Stromal cell of bone marrow (primary cell): ENCODE results near the gene PTPA.
"Not testable (repeated sequence)": the region's sequence is repeated elsewhere in the genome, so short reads cannot be mapped to it uniquely, and the experiment has no call there.

Experiments
- DNase-seq: peaks from one replicate; pipeline ENCODE4 v3.0.0-alpha.2; 2012; ENCODE audit warnings: low read depth

Gene PTPA

DNA sequence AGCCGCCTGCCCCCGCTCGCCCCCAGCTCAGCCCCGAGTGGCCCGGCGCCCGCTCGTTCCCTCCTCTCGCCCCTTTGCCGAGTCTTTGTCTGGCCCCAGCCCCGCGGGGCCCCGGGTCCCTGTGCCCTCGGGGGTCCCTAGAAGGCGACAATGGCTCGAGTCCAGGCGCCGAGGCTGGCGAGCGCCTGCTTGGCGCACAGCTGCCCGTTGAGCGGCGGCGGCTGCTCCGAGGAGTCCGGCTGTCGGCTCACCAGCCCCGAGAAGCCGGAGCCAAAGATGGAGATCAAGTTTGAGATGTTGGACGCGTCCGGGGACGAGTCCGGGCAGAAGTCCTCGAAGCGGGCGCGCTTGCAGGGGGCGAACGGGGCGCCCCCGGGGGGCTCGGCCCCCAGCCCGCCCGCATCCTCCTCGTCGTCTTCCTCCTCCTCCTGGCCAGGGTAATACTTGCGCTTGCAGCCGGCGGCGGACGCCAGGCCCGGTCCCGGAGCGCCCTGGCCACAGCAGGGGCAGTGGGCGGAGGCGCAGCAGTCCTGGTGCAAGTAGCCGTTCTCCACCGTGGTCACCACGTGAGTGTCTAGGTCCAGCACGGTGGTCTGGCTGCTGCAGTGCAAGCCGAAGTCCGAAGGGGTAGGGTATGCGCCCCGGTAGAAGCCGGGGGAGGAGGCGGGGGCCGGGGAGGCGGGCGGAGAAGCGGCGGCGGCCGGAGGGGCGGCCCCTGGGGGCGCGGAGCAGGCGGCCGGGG lies 65.7 kb downstream of the PTPA start:
- DNase-seq, result no peak

DNA sequence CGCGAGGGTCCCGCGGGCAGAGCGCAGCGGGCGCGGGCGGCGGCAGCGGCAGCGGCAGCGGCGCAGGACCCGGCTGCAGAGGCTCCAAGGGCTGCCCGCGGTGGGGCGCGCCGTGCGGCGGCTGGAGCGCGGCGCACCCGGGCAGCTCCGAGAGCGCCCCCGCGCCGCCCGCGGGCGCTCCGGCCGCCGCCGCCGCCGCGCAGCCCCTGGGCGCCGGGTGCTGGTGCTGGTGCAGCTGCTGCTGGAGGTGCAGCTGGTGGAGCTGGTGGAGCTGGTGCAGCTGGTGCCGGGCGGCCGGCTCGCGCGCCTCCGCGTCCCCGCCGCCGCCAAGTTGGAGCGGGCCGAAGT lies 66.2 kb downstream of the PTPA start:
- no peak for DNase-seq

DNA sequence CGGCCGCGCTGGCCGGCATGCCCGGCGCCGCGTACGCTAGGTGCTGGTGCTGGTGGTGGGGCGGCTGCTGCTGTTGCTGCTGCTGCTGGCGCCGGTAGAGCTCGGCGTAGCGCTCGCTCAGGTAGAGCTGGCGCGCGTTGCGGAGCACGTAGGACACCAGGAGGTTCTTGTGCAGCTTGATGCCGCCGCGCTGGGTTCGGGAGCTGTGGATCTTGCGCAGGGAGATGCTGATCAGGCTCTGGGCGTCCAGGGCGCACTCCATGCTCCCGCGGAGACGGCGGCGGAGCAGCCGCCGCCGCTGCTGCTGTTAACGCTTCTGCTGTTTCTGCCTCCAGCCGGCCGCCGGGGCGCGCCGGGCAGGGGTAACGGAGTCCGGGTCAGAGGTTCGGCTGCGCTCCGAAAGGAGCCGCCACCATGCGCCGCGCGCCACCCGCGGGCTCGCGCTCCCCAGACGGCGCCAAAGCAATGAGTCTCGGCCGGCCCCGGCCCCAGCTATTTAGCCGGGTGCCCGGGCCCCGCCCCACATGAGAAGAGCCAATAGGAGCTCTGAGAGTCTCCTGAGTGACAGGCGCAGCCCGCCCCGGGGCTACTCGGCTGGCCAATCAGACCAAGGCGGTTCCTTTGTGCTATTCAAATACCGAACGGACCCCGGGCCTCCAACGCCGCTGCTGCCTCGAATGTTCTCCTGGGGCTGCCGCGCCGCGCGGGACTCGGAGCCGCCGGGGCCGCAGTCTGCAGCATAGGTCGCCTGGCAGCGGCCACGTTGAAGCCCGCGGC lies 66.8 kb downstream of the PTPA start, which contains the start of gene IER5L:
Gene IER5L, minus strand, starts transcription at position 471 of the 777 bp plus-strand sequence. Its CDS starts 209 bp downstream, at position 262.
- peak; percentile 89 for DNase-seq

DNA sequence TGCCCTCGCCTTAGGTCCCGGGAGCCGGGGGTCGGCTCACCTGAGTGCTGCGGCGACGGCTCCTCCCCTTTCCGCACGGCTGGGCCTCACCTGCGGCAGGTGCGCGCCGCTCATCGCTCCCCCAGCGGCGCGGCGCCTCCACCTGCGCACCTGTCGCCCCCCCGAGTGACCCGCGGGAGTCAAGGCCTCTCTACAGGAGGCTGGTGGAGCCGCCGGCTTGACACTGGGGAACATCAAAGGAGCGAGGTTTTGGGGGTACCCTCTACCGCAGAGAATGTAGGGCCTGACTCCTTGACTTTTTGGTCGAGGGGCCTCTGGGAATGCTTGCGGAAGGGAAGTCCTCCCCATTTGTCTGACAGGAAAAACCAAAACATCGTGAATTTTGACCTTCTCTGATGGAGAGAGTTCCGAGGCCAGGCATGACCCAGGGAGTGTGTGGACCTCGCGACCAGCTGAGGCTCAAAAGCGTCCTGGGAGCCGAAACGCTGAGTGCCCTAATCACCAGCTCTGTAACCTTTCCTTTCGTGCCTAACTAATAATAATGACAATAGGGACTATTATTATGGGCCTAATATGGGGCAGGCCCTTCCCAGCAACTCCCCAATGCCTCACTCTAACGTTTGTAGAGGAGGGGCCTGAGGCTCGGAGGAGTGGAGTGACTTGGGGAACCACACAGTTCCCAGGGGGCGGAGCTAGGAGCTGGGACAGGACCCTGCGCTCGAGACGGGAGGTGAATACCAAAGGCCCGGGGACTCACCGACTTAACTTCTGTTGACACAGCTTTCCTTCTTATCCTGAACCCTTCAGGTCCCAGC lies 67.6 kb downstream of the PTPA start:
- no peak for DNase-seq

DNA sequence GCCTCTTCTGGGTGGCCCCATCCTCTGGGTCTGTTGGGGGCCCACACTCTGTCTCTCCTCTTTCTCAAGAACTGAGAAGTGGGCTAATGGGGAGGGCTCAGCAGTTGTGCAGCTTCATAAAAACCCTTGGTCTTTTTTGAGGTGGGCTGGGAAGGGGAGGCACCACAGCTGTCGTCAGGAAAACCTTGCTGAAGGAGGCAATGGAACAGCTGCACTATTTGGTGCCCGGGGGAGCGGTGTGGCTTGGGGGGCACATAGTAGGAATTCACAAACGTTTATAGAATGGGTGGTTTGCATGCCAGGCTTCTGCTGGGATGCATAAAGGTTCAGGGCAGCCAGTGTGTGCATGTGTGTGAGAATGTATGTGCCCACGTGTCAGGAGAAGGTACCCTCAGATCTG lies 70.0 kb downstream of the PTPA start:
- no peak for DNase-seq

DNA sequence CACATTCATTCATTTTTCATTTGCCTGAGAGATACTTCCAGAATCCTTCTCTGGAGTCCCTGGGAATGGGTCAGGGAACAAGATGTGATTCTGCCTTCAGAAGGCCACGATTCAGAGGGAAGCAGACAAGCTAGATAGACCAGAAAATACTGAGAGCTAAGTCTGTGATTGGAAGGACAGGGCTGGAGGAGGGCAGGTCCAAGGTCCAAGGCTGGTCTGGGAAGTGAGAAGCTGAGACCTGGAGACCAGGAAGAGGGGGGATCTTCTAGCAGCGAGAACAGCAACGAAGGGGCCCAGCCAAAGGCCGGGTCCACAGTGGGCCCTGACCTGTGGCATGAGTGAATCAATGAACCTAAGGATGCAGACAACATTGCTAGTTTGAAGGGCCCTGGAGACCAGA lies 70.9 kb downstream of the PTPA start:
- DNase-seq, result no peak

DNA sequence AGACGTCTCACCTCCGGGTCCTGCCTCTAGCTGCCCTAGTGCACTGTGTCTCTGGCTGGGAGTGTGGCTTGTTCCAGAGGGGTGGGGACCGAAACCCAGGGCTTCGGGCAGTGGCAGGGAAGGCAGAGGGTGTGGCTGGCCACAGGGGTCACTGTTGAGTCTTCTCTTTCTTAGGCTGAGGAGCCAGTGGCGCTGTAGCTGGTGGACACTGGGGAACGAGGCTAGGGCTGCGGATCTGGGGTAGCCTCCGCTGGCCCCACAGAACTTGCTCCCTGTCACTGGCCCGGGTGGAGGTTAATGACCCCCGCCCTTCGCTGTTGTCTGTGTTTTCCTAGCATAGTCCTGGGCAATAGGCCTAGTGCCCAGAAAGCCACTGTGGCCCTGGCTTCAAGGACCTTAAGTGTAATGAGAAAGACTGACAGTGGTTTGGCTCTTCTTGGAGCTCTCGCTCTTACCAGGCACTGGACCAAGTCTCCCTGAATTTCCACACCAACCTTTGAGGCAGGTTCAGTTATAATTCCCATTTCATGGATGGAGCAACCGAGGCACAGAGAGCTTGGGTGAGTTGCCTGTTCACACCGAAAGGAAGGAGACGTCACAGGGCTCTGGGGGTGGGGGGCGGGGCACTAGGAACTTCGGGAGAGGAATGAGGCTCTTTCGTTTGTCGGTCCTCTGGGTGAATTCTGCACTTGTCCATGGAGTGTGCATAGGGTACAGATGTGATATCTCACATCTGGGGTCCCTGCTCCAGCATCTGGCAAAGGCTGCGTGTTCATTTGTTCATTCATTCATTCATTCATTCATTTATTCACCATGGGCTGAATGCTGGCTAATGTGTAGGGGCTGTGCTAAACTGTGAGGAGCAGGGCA lies 71.6 kb downstream of the PTPA start:
- no peak for DNase-seq

DNA sequence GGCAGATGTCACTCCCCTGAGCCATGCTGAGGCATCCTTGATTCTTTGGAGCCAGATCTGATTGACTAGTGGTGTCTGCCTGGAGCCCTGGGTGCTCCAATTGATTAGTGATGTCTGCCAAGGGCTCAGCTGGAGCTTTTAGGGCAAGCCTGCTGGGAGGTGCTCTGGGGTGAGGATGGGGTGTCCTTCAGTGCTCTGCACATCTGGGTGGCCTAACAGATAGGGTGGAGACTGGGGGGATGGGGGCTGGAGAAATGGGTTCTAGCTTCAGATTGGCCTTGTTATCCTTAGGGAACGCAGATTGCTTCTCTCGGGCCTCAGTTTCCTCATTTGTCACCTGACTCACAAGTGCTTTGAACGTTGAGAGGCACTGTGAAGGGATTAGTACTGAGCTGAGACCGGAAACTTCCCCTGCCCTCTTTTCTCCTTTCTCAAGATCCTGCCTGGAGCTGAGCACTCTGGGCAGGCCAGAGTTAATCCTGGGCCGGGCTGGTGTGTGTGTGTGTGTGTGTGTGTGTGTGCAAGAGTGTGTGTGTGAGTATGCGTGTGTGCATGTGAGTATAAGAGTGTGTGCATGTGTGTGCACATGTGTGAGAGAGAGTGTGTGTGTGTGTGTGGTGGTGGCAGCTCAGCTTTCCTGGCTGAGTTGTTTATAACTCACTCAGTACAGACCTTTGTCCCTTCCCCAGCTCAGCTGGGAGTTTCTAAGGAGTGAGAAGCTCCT lies 72.4 kb downstream of the PTPA start:
- DNase-seq, result no peak

DNA sequence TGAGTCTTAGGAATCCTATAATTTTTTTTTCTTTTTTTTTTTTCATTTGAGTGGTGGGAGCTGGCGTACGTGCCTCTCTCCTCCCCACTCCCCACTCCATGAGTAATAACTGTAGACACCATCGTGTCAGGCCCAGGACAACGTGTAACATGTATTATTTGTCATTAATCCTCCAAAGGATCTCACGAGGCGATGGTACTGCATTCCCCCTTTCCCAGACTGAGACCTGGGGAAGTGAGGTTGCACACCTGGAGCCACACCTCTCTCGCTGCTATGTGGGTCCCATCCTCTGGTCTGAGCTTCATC lies 73.0 kb downstream of the PTPA start:
- DNase-seq, result no peak

DNA sequence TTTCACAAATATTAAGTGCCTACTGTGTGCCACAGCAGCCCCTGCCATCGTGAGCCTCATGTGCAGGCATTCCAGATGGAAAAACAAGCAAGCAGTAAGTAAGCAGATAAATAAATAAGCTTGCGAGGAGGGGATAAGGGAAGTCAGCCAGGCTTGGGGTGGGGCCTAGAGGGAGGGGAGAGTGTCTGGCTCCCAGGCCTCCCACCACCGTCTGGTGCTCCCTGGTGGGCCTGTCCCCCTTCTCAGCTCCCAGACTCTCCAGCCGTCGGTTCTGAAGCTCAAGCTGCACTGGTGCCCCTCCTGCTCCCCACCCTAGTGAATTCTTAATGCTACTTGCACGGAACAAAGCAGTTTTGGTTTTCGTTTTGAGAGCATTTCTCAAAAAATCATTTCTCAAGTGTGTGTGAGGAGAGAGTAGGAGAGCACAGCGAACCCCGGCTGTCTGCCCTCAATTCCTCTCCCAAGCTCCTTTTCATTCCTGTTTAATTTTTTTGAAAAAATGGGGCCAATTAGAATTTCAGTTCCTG lies 73.4 kb downstream of the PTPA start:
- DNase-seq, result no peak

DNA sequence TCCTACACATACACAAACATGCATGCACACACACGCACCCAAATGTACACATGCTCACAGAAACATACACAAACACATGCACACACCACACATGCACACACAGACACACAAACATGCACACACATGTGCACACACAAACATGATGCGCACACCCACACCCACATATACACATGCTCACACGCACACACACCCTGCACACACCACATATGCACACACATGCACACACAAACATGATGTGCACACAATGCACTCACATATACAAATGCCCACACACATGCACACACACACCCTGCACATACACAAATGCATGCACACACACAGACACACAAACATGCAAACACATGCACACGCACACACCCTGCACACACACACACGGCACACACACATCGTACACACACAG lies 74.2 kb downstream of the PTPA start:
- DNase-seq, result no peak

DNA sequence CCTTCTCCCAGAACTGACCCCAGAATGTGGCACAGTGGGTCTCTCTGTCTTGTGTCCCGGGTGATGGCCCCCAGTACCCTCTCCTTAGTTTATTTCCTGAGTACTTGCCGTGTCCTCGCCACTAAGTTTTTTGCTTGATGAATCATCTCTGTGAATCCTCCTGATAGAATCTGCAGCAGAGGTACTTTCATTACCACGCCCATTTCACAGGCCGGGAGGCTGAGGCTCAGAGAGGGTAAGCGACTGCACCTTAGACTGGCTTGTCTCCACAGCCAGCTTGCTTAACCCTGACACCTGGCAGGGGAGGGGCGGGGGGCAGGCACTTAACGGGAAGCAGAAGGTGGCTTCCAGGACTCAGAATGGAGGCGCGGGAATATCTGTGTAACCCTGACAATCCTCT lies 74.8 kb downstream of the PTPA start:
- DNase-seq, result no peak

DNA sequence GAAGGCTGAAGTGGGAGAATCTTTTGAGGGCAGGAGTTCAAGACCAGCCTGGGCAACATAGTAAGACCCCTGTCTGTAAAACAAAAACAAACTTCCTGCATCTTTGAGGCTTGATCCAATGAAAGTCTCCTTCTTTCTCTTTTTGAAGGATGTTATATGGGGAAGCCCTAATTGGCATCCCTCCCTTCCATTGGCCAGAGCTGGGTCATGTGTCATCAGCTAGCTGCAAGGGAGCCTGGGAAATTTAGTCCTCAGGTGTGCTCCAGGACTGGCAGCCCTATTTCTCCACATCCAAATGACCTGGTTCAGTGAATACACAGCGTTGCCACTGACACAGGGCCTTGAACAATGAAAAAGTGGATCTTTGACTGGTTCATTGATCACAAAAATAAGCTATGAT lies 75.8 kb downstream of the PTPA start:
- no peak for DNase-seq

DNA sequence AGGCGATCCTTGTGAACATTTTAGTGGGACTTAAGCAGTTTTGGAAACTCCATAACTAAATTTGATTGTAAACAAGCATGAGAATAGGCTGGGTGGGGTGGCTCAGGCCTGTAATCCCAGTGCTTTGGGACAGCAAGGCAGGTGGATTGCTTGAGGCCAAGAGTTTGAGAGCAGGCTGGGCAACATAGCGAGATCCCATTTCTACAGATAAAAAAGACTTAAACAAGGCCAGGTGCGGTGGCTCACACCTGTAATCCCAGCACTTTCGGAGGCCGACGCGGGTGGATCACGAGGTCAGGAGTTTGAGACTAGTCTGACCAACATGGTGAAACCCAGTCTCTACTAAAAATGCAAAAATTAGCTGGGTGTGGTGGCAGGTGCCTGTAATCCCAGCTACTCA lies 78.8 kb downstream of the PTPA start:
- not testable (repeated sequence) for DNase-seq

DNA sequence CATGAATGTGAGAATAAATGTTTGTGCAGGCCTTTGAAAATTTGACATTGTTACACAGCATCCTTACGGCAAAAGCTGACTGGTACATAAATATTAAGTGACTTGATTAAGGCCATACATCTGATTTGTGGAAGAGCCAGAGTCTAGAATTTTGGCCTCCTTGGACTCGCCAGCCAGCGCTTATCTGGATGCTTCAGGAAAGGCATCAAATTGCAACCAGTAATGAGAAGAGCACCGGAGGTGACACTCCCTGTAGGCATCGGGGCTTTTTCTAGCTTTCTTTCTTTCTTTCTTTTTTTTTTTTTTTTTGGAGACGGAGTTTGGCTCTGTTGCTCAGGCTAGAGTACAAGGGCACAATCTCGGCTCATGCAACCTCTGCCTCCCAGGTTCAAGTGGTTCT lies 80.0 kb downstream of the PTPA start:
- no peak for DNase-seq

DNA sequence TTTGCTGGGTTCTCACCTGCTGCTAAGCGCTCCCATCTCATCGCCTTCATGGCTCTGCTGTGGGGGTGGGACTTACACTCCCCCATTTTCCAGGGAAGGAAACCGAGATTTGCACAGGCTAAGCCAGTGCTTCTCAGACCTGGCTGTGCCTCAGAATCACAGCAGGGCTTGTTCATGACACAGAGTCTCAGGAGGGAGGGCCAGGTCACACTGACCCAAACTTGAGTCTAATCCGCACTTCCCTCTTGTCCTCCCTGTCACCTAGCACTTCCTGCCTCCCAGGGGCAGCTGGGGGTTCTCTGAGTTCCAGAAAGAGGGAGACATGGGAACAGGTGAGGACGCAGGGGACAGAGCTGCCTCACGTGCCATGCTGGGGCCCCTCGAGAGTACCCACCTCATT lies 82.4 kb downstream of the PTPA start:
- no peak for DNase-seq

DNA sequence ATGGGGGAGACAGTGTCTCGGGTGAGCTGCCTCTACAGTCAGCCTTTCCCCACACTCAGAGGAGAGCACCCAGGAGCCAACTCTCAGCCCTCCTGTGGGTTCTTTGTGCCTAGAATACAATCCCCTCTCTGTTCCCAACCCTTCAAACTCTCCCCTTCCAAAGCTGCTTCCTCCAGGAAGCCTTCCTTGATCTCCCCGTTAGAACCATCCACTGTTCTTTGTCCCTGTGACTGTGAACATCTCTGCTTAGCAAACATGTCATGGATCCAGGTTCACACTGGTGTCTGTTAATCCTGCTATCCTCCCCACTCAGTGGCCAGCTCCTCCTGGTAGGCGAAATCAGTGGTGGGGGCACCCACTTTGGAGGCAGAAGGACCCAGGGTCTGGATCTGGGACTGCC lies 83.0 kb downstream of the PTPA start:
- no peak for DNase-seq

DNA sequence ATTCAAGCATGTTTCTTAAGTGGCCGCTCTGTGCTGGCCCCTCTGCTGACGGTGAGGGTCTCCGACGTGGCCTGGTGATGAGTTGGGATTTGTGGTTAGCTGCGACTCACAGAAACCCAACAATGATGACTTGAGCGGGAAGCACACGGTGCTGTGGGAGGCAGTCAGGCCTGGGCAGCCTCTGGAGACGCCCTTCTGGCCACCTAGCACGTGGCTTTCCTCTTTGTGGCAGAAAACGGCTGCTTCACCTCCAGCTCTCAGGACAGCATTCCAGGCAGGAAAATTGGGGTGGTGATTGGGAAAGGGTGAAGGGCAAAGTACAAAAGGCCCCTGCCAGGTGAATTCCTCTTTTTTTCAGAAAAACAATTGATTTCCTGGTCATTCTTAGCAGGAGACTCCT lies 84.4 kb downstream of the PTPA start:
- no peak for DNase-seq

DNA sequence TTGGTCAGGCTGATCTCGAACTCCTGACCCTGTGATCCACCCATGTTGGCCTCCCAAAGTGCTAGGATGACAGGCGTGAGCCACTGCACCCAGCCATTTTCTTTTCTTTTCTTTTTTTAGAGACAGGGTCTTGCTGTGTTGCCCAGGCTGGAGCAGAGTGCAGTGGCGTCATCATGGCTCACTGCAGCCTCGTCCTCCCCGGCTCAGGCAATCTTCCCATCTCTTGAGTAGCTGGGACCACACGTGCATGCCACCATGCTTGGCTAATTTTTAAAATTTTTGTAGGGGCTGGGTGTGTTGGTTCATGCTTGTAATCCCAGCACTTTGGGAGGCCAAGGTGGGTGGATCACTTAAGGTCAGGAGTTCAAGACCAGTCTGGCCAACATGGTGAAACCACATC lies 85.8 kb downstream of the PTPA start:
- not testable (repeated sequence) for DNase-seq

DNA sequence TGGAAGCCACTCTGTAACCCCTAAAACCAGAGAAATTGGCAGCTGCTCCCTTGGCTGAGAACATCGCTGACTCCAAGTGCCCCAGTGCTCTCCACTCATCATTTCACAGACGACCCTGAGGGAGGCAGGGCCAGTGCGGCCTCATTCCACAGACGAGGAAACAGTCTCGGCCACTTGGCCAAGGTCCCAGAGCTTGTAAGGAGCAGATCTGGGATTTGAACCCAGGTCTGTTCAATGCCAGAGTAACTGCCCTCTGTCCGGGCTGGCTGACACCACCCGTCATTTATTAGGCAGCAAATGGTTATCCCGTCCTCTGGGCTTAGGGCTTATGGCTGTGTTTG lies 86.7 kb downstream of the PTPA start:
- no peak for DNase-seq
